Measurements from ENCODE around the gene EEF1A2.

GRCh38 chr20:63492518-63492917, 6.4 kb downstream of the EEF1A2 start:
- TF ChIP-seq POLR2A (IDR thresholded peaks at IDR 0.05) (no peak), CTCF (IDR thresholded peaks at IDR 0.05) (no peak)

All from lower leg skin (tissue), 3 donors.